ENCODE measurements around the gene TMEM250. TPM values are rescaled to one million over a fixed set of nuclear protein-coding genes. Genes with fewer than 3 reads are reported as not detected.

Gene TMEM250
- total and polyA plus RNA-seq, 9 of the 15 experiments (the other 6 are each of a cell fraction or from before 2014, with no cell fraction given): 0.32 to 44.6 (median 12.2) TPM

DNA sequence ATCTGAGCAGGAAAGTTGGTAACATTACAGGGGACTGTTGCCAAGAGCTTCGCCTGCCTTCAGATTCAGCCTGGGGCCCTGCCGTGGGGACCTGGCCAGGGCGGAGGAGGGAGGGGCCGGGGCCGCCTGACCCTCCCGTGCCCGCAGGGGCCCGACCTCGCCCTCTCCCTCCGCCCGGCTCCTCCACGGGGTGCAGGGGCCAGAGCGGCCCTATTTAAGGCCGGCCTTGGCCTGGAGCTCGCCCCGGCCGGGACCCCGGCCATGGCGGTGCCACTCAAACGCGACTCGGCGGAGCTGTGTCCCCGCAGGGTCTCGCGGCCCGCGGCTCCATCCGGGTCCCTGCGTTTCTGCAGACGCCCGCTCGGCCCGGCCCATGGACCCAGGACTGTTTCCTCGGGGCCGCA, 757 bp downstream of the TMEM250 start (continued):
- TF ChIP-seq, protein P1, sequence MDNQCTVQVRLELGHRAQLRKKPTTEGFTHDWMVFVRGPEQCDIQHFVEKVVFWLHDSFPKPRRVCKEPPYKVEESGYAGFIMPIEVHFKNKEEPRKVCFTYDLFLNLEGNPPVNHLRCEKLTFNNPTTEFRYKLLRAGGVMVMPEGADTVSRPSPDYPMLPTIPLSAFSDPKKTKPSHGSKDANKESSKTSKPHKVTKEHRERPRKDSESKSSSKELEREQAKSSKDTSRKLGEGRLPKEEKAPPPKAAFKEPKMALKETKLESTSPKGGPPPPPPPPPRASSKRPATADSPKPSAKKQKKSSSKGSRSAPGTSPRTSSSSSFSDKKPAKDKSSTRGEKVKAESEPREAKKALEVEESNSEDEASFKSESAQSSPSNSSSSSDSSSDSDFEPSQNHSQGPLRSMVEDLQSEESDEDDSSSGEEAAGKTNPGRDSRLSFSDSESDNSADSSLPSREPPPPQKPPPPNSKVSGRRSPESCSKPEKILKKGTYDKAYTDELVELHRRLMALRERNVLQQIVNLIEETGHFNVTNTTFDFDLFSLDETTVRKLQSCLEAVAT (IDR thresholded peaks at IDR 0.05): no peak
- no peak for TF ChIP-seq ZNF408 (CRISPR knock-in tag; IDR thresholded peaks at IDR 0.05; ENCODE audit: low read depth)
- peak; percentile 21; the same call in 1 of the 2 replicates for TF ChIP-seq ZC3H4 (CRISPR knock-in tag; IDR thresholded peaks at IDR 0.05; ENCODE audit: borderline replicate concordance)
- TF ChIP-seq, protein P2, sequence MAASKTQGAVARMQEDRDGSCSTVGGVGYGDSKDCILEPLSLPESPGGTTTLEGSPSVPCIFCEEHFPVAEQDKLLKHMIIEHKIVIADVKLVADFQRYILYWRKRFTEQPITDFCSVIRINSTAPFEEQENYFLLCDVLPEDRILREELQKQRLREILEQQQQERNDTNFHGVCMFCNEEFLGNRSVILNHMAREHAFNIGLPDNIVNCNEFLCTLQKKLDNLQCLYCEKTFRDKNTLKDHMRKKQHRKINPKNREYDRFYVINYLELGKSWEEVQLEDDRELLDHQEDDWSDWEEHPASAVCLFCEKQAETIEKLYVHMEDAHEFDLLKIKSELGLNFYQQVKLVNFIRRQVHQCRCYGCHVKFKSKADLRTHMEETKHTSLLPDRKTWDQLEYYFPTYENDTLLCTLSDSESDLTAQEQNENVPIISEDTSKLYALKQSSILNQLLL (CRISPR knock-in tag; IDR thresholded peaks at IDR 0.05; ENCODE audit: borderline replicate concordance): no peak
- no peak for TF ChIP-seq SRSF7 (optimal IDR thresholded peaks at IDR 0.05; ENCODE audit: low read depth, low read length)
- no peak for TF ChIP-seq LCOR (CRISPR knock-in tag; IDR thresholded peaks at IDR 0.05)
- peak in 1 of 3 experiments; percentile 25 for TF ChIP-seq YY1 (IDR thresholded peaks at IDR 0.05; ENCODE audit: borderline replicate concordance in 1 of 3, control insufficient read depth in 1 of 3, extremely low read depth in 1 of 3, insufficient read depth in 3 of 3, insufficient read length in 1 of 3, insufficient replicate concordance in 2 of 3, low read depth in 1 of 3, low read length in 2 of 3)
